MG63 (cell line): Measurements from ENCODE around the gene FBXO10. TPM values are rescaled to one million over a fixed set of nuclear protein-coding genes. Genes with fewer than 3 reads are reported as not detected.

Experiments used
- total RNA-seq: library from RNA; depleted of rRNA; stranded (reverse); fragments of >200 nt; shearing (Covaris generic); gene quantifications from 2 replicates; pipeline ENCODE4 v1.2.3, GENCODE V29; 2014; ENCODE audit warnings: low replicate concordance; rRNA removed

The FBXO10 gene
- total RNA-seq, 1 experiment from 2014 or later: 4.3 TPM

Other genes starting within 250 kb of the FBXO10 start
- 97.5 and 111 TPM in 2 replicates for gene GRHPR, start 153.7 kb downstream of the FBXO10 start, total RNA-seq
- 4.4 and 9.1 TPM in 2 replicates for gene ZBTB5, start 110.9 kb downstream of the FBXO10 start, total RNA-seq
- 82.3 and 92.4 TPM in 2 replicates for gene POLR1E, start 90.4 kb downstream of the FBXO10 start, total RNA-seq
- 101 and 179 TPM in 2 replicates for gene TOMM5, start 16.2 kb upstream of the FBXO10 start, total RNA-seq
- gene FRMPD1, start 74.6 kb upstream of the FBXO10 start, total RNA-seq: not detected in 2 replicates
- 1.5 and 5.1 TPM in 2 replicates for gene TRMT10B, start 177.4 kb upstream of the FBXO10 start, total RNA-seq
- gene EXOSC3, start 208.7 kb upstream of the FBXO10 start, total RNA-seq: 32.9 and 37.9 TPM in 2 replicates
- 6.7 and 12.2 TPM in 2 replicates for gene DCAF10, start 224.4 kb upstream of the FBXO10 start, total RNA-seq